WTC11 (cell line): ENCODE results near the gene DPP8. TPM values are rescaled to one million over a fixed set of nuclear protein-coding genes. Genes with fewer than 3 reads are reported as not detected.

Source experiments
- ATAC-seq: fragments of 200-7000 bp; cut with Tn5 transposase; 2 replicates; pipeline ENCODE4 v1.10.0; 2021; ENCODE audit warnings: mild to moderate bottlenecking, moderate library complexity
- CTCF ChIA-PET: fragments of 300-600 bp; sonication (Branson Sonifier 250); formaldehyde crosslinking; loops from one replicate; lab custom pipeline; 2021; ENCODE audit warnings: antibody characterized with exemption; lab: Charles Lee
- POLR2A ChIA-PET: fragments of 350-600 bp; sonication (Branson Sonifier 250); formaldehyde crosslinking; loops from one replicate; lab custom pipeline; 2021; ENCODE audit warnings: antibody characterized with exemption; lab: Charles Lee
- DNase-seq: peaks from one replicate; pipeline ENCODE4 v3.0.0; 2021; ENCODE audit warnings: low spot score
- H3K27ac Mint-ChIP-seq: 2 replicates; pipeline ENCODE4 v1.8.0; 2021; ENCODE audit warnings: mixed read lengths
- H3K27me3 Mint-ChIP-seq: 2 replicates; pipeline ENCODE4 v1.8.0; 2021; ENCODE audit warnings: low read depth, mild to moderate bottlenecking, moderate library complexity, mixed read lengths
- H3K36me3 Mint-ChIP-seq: 2 replicates; pipeline ENCODE4 v1.8.0; 2021; ENCODE audit warnings: mixed read lengths
- H3K4me1 Mint-ChIP-seq: 2 replicates; pipeline ENCODE4 v1.8.0; 2022; ENCODE audit warnings: mixed read lengths
- H3K4me3 Mint-ChIP-seq: 2 replicates; pipeline ENCODE4 v1.8.0; 2021; ENCODE audit warnings: mild to moderate bottlenecking, moderate library complexity, mixed read lengths
- H3K9me3 Mint-ChIP-seq: 2 replicates; pipeline ENCODE4 v1.8.0; 2021; ENCODE audit warnings: mixed read lengths
- AFF4 ChIP-seq: sonication (generic); formaldehyde crosslinking; IDR thresholded peaks from 2 replicates; pipeline ENCODE4 v1.8.1; 2023; ENCODE audit warnings: mild to moderate bottlenecking, missing genetic modification reagents, borderline replicate concordance
- ATF1 ChIP-seq: sonication (generic); formaldehyde crosslinking; IDR thresholded peaks from 2 replicates; pipeline ENCODE4 v1.8.1; 2023; ENCODE audit warnings: mild to moderate bottlenecking, moderate library complexity, missing genetic modification reagents
- CDX4 ChIP-seq: fragments of 250-450 bp; sonication (Bioruptor Pico); IDR thresholded peaks from 2 replicates; pipeline ENCODE4 v1.9.0; 2021; ENCODE audit warnings: moderate library complexity, mild to moderate bottlenecking, inconsistent platforms, borderline replicate concordance
- CREM ChIP-seq: sonication (generic); formaldehyde crosslinking; IDR thresholded peaks from 2 replicates; pipeline ENCODE4 v1.8.1; 2022; ENCODE audit warnings: mild to moderate bottlenecking, missing genetic modification reagents, moderate library complexity
- ELF4 ChIP-seq: sonication (generic); formaldehyde crosslinking; IDR thresholded peaks from 2 replicates; pipeline ENCODE4 v1.8.1; 2022; ENCODE audit warnings: low read depth, mild to moderate bottlenecking, moderate library complexity, missing genetic modification reagents
- ETV6 ChIP-seq: sonication (generic); formaldehyde crosslinking; IDR thresholded peaks from 2 replicates; pipeline ENCODE4 v1.8.1; 2022; ENCODE audit warnings: mild to moderate bottlenecking, missing genetic modification reagents
- FOXJ3 ChIP-seq: sonication (generic); formaldehyde crosslinking; IDR thresholded peaks from 2 replicates; pipeline ENCODE4 v1.9.0; 2021; ENCODE audit warnings: missing genetic modification reagents, mild to moderate bottlenecking, borderline replicate concordance
- GABPB1 ChIP-seq: sonication (generic); formaldehyde crosslinking; IDR thresholded peaks from 2 replicates; pipeline ENCODE4 v1.8.1; 2023; ENCODE audit warnings: mild to moderate bottlenecking, missing genetic modification reagents
- HMGA2 ChIP-seq: fragments of 250-450 bp; sonication (Bioruptor Pico); IDR thresholded peaks from 2 replicates; pipeline ENCODE4 v1.4.0; 2021; ENCODE audit warnings: mild to moderate bottlenecking, moderate library complexity
- IRF1 ChIP-seq: sonication (generic); formaldehyde crosslinking; IDR thresholded peaks from 2 replicates; pipeline ENCODE4 v1.8.0; 2023; ENCODE audit warnings: missing genetic modification reagents
- NR3C1 ChIP-seq: sonication (generic); formaldehyde crosslinking; conservative IDR thresholded peaks from 2 replicates; pipeline ENCODE4 v1.8.1; 2023; ENCODE audit warnings: low read depth, mild to moderate bottlenecking, missing genetic modification reagents
- PRRX2 ChIP-seq: fragments of 250-450 bp; sonication (Bioruptor Pico); IDR thresholded peaks from 2 replicates; pipeline ENCODE4 v1.8.0; 2021; ENCODE audit warnings: mild to moderate bottlenecking
- SMAD3 ChIP-seq: sonication (generic); formaldehyde crosslinking; IDR thresholded peaks from 2 replicates; pipeline ENCODE4 v1.8.0; 2022; ENCODE audit warnings: missing genetic modification reagents, mild to moderate bottlenecking, borderline replicate concordance
- ZNF121 ChIP-seq: sonication (generic); formaldehyde crosslinking; IDR thresholded peaks from 2 replicates; pipeline ENCODE4 v1.8.0; 2023; ENCODE audit warnings: missing genetic modification reagents
- ZNF219 ChIP-seq: sonication (generic); formaldehyde crosslinking; IDR thresholded peaks from 2 replicates; pipeline ENCODE4 v1.8.0; 2023; ENCODE audit warnings: missing genetic modification reagents, mild to moderate bottlenecking, borderline replicate concordance
- total RNA-seq: library from RNA; stranded (reverse); gene quantifications from 3 replicates; pipeline ENCODE4 v1.2.3, GENCODE V29; 2021
- TF ChIP-seq, protein P1 (sequence below): fragments of 250-450 bp; sonication (Bioruptor Pico); IDR thresholded peaks from 2 replicates; pipeline ENCODE4 v1.9.0; 2021; ENCODE audit warnings: mild to moderate bottlenecking
- TF ChIP-seq, protein P2 (sequence below): sonication (generic); formaldehyde crosslinking; conservative IDR thresholded peaks from 2 replicates; pipeline ENCODE4 v1.8.1; 2023; ENCODE audit warnings: mild to moderate bottlenecking, low read depth, missing genetic modification reagents, moderate library complexity

The DPP8 gene
- total RNA-seq, 1 experiment from 2014 or later = 31.9 TPM

DNA sequence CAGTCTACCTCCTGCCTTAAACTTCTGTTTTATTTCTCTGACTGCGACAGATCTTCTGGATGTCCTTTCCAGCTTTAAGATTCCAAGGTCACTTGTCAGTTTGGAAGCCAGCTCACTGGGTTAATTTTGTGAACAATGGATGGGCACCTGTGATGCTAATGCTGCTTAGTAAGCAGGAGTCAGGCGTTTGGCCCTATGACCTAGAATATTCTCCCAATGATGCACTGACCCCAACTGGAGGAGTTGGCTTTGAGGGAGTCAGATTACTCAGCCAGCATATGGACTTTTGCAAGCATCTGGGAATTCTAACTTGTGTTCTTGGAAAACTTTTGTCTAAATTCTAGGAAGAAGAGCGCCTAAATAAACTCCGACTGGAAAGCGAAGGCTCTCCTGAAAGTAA lies 40.8 kb upstream of the DPP8 start:
- POLR2A ChIA-PET = no interaction called here
- no peaks in the 10 kb centered on the region for H3K4me1 Mint-ChIP-seq
- DNase-seq = no peak
- no peak overlapping the region for H3K4me3 Mint-ChIP-seq
- no peak for ATAC-seq
- TF ChIP-seq ZNF219 (CRISPR knock-in tag) (no peak), CDX4 (CRISPR knock-in tag) (no peak), IRF1 (CRISPR knock-in tag) (no peak), ZNF121 (CRISPR knock-in tag) (no peak), FOXJ3 (no peak), SMAD3 (CRISPR knock-in tag) (no peak), PRRX2 (no peak), AFF4 (no peak), GABPB1 (no peak), ELF4 (CRISPR knock-in tag) (no peak), ETV6 (CRISPR knock-in tag) (no peak), ATF1 (CRISPR knock-in tag) (no peak)
- TF ChIP-seq, protein P1, sequence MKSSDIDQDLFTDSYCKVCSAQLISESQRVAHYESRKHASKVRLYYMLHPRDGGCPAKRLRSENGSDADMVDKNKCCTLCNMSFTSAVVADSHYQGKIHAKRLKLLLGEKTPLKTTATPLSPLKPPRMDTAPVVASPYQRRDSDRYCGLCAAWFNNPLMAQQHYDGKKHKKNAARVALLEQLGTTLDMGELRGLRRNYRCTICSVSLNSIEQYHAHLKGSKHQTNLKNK (CRISPR knock-in tag) = no peak
- TF ChIP-seq, protein P2, sequence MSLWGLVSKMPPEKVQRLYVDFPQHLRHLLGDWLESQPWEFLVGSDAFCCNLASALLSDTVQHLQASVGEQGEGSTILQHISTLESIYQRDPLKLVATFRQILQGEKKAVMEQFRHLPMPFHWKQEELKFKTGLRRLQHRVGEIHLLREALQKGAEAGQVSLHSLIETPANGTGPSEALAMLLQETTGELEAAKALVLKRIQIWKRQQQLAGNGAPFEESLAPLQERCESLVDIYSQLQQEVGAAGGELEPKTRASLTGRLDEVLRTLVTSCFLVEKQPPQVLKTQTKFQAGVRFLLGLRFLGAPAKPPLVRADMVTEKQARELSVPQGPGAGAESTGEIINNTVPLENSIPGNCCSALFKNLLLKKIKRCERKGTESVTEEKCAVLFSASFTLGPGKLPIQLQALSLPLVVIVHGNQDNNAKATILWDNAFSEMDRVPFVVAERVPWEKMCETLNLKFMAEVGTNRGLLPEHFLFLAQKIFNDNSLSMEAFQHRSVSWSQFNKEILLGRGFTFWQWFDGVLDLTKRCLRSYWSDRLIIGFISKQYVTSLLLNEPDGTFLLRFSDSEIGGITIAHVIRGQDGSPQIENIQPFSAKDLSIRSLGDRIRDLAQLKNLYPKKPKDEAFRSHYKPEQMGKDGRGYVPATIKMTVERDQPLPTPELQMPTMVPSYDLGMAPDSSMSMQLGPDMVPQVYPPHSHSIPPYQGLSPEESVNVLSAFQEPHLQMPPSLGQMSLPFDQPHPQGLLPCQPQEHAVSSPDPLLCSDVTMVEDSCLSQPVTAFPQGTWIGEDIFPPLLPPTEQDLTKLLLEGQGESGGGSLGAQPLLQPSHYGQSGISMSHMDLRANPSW (CRISPR knock-in tag) = no peak
- peaks cover 81% of the 10 kb centered on the region for H3K36me3 Mint-ChIP-seq
- no peaks in the 10 kb centered on the region for H3K9me3 Mint-ChIP-seq
- CTCF ChIA-PET = no interaction called here
- no peak overlapping the region for H3K27ac Mint-ChIP-seq
- H3K27me3 Mint-ChIP-seq = no peaks in the 10 kb centered on the region

GRCh38 chr15:65556622-65557021 lies 39.1 kb upstream of the DPP8 start:
- DNase-seq = no peak
- TF ChIP-seq NR3C1 (CRISPR knock-in tag) = no peak
- no peak for TF ChIP-seq CREM (CRISPR knock-in tag)
- TF ChIP-seq HMGA2 = no peak
- no peak for TF ChIP-seq ELF4 (CRISPR knock-in tag)
- CTCF ChIA-PET = no interaction called here
- Mint-ChIP-seq H3K4me1 (no peaks in the 10 kb centered on the region), H3K27me3 (no peaks in the 10 kb centered on the region), H3K36me3 (peaks cover 70% of the 10 kb centered on the region), H3K27ac (no peak overlapping the region), H3K9me3 (no peaks in the 10 kb centered on the region), H3K4me3 (no peak overlapping the region)
- ATAC-seq = no peak
- POLR2A ChIA-PET = no interaction called here
